Spleen (tissue), 7 donors: ENCODE measurements around the gene ORMDL3.

Experiments used
- CTCF ChIP-seq, 11 experiments: fragments of 200-600 bp in 7 of 11; fragments of 450-650 bp in 4 of 11; sonication (generic) in 4 of 11; IDR thresholded peaks in 8 of 11; conservative IDR thresholded peaks in 3 of 11; 1 replicate in 7 of 11; 2 replicates in 4 of 11; pipeline versions ENCODE4 v1.4.0 to v1.8.0; 2016 to 2021; ENCODE audit warnings: antibody characterized with exemption in 11 of 11, inconsistent platforms in 4 of 11, mild to moderate bottlenecking in 1 of 11
- POLR2A ChIP-seq, 3 donors: fragments of 450-650 bp; IDR thresholded peaks; one replicate each; pipeline ENCODE4 v1.5.1; 2017; ENCODE audit warnings: antibody characterized with exemption in 3 of 3, mild to moderate bottlenecking in 1 of 3
- donor health status: DM: no; HTN: no; CAD: no; lungs with moderate emphysema.
- donor health status: DM: no; HTN: no; CAD: no.
- donor health status: DM: no; HTN: no; CAD: no.

DNA sequence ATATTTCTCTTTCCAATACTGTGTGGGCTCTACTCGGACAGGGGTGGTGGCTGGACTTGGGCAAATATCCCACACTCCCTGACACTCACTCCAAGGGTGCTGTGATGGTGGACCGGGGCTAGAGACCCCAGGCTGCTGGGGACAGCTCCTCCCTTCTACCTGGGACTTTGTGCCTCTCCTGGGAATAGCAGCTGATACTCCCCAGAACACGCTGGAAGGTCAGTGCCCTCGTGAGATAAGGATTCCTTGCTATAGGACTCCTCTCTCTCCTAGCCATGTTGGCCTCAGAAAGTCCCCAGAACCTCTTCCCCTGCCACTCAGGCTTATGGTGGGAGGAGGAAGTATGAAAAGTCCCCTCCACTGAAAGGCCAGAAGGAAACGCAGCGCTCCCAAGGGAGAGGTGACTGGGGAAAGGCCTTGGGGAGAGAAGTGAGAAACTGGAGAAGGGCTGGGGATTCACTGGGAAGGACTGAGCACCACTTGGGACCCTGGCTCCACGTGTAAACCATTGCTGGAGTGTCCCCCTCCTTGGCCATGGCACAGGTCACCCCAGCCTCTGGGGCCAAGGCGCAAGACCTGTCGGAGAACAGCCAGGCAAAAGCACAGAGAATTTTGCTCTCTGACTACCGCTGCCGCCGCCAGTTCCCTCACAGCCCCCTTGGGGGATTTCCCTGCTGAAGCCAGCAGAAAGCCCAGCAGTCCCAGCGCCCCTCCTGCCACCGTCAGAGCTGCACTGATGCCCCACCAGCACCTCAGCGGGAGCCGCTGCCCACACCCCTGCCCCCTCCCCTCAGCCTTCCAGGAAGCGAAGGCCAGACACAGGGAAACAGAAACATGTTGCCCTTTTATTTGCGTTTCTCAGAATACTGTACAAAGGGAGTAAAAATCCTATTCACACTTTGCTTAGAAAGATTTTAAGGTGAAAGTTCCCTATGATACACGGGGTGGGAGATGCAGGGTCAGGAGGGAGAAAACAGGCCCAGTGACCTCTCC lies 6.9 kb downstream of the ORMDL3 start:
- TF ChIP-seq CTCF (IDR thresholded peaks at IDR 0.05 in 8 of 11, conservative IDR thresholded peaks at IDR 0.05 in 3 of 11) (no peak), POLR2A (IDR thresholded peaks at IDR 0.05) (no peak)
